Measurements from ENCODE around the gene INPP5A.
"Not testable (repeated sequence)": the region's sequence is repeated elsewhere in the genome, so short reads cannot be mapped to it uniquely, and the experiment has no call there.

INPP5A gene

GRCh38 chr10:132665946-132666704, 128.5 kb downstream of the INPP5A start:
- DNase-seq = no peak

GRCh38 chr10:132666705-132667341, 129.2 kb downstream of the INPP5A start:
- DNase-seq = no peak

- peak; percentile 5 for DNase-seq
These were observed 129.9 kb downstream of the INPP5A start for GRCh38 chr10:132667342-132668047.

- no peak for DNase-seq
These were observed 130.4 kb downstream of the INPP5A start for GRCh38 chr10:132668048-132668394.

GRCh38 chr10:132669208-132669861, 131.7 kb downstream of the INPP5A start:
- DNase-seq = no peak

- no peak for DNase-seq
These were observed 133.1 kb downstream of the INPP5A start for GRCh38 chr10:132670546-132671227.

- DNase-seq = no peak
These were observed 133.9 kb downstream of the INPP5A start for GRCh38 chr10:132671228-132672154.

GRCh38 chr10:132673746-132674145, 136.2 kb downstream of the INPP5A start:
- not testable (repeated sequence) for DNase-seq

GRCh38 chr10:132674311-132674710, 136.7 kb downstream of the INPP5A start:
- DNase-seq = no peak

GRCh38 chr10:132675031-132675740, 137.6 kb downstream of the INPP5A start:
- DNase-seq = no peak

GRCh38 chr10:132676193-132676891, 138.8 kb downstream of the INPP5A start:
- no peak for DNase-seq

- DNase-seq = no peak
These were observed 139.5 kb downstream of the INPP5A start for GRCh38 chr10:132677096-132677472.

GRCh38 chr10:132677473-132678227, 140.1 kb downstream of the INPP5A start:
- DNase-seq = no peak

- no peak for DNase-seq
These were observed 141.0 kb downstream of the INPP5A start for GRCh38 chr10:132678436-132679216.

- DNase-seq = no peak
These were observed 141.6 kb downstream of the INPP5A start for GRCh38 chr10:132679217-132679595.

GRCh38 chr10:132679640-132680039, 142.1 kb downstream of the INPP5A start:
- no peak for DNase-seq

GRCh38 chr10:132680741-132681140, 143.2 kb downstream of the INPP5A start:
- DNase-seq = not testable (repeated sequence)

GRCh38 chr10:132681858-132682755, 144.5 kb downstream of the INPP5A start:
- no peak for DNase-seq
